ENCODE results near the gene RPL35A.

DNA sequence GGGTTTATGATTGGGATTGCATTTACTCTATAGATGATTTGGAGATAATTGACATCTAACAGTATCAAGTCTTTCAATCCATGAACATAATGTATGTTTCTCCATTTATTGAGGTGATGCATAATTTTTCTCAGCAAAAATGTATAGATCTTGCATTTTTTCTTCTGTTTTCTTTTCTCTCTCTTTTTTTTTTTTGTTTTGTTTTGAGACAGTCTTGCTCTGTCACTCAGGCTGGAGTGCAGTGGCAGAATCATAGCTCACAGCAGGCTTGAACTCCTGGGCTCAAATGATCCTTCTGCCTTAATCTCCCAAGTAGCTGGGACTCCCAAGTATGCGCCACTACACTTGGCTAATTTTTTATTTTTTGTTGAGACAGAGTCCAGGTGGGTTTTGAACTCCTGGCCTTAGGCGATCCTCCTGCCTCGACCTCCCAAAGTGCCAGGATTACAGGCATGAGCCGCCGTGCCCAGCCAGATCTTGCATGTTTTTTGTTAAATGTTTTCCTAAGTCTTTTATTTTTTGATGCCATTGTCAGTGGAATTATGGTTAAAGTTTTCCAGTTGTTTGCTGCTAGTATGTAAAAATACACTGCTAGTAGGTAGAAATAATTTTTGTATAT is 13.1 kb downstream of the RPL35A start:
- TF ChIP-seq, protein P1, sequence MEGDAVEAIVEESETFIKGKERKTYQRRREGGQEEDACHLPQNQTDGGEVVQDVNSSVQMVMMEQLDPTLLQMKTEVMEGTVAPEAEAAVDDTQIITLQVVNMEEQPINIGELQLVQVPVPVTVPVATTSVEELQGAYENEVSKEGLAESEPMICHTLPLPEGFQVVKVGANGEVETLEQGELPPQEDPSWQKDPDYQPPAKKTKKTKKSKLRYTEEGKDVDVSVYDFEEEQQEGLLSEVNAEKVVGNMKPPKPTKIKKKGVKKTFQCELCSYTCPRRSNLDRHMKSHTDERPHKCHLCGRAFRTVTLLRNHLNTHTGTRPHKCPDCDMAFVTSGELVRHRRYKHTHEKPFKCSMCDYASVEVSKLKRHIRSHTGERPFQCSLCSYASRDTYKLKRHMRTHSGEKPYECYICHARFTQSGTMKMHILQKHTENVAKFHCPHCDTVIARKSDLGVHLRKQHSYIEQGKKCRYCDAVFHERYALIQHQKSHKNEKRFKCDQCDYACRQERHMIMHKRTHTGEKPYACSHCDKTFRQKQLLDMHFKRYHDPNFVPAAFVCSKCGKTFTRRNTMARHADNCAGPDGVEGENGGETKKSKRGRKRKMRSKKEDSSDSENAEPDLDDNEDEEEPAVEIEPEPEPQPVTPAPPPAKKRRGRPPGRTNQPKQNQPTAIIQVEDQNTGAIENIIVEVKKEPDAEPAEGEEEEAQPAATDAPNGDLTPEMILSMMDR (IDR thresholded peaks at IDR 0.05): no peak
- no peak for TF ChIP-seq POLR2A (IDR thresholded peaks at IDR 0.05)
